ENCODE results near the gene PDE4B.

The PDE4B gene

DNA sequence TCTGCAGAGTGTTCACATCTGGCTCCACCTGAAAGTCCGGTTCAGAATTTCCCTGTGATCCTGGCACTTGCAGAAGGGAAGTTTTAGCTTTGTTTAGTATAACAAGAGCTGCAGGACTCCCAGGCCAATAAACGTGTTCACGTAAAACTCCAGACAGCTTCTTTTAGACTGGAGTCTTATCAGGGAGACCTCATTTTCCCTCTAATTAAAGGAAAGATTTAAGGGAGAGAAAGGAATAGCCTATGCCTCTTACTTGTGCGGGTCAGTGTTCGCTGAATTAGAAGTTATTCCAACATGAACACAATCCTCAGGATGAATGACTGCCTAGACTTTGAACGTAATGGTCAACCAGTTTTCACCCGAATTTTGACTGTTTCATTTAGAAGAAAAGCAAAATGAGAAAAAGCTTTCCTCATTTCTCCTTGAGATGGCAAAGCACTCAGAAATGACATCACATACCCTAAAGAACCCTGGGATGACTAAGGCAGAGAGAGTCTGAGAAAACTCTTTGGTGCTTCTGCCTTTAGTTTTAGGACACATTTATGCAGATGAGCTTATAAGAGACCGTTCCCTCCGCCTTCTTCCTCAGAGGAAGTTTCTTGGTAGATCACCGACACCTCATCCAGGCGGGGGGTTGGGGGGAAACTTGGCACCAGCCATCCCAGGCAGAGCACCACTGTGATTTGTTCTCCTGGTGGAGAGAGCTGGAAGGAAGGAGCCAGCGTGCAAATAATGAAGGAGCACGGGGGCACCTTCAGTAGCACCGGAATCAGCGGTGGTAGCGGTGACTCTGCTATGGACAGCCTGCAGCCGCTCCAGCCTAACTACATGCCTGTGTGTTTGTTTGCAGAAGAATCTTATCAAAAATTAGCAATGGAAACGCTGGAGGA, 539.2 kb downstream of the PDE4B start:
- Histone ChIP-seq H3K4me1 (ENCODE audit: low read depth, poor library complexity, severe bottlenecking) (peaks cover 5% of the 10 kb centered on the region), H3K27me3 (ENCODE audit: insufficient read depth, low read depth) (no peaks in the 10 kb centered on the region), H3K4me3 (IDR thresholded peaks at IDR 0.05; ENCODE audit: insufficient read depth, low read depth, low read length) (no peak overlapping the region), H3K36me3 (ENCODE audit: insufficient read depth) (no peaks in the 10 kb centered on the region), H3K27ac (no peak overlapping the region), H4K20me1 (ENCODE audit: insufficient read depth) (no peaks in the 10 kb centered on the region), H2AFZ (ENCODE audit: low read depth) (no peak overlapping the region), H3K9ac (no peak overlapping the region), H3K4me2 (no peak overlapping the region), H3K79me2 (ENCODE audit: insufficient read depth, low read depth) (no peaks in the 10 kb centered on the region)
- TF ChIP-seq, protein P1, sequence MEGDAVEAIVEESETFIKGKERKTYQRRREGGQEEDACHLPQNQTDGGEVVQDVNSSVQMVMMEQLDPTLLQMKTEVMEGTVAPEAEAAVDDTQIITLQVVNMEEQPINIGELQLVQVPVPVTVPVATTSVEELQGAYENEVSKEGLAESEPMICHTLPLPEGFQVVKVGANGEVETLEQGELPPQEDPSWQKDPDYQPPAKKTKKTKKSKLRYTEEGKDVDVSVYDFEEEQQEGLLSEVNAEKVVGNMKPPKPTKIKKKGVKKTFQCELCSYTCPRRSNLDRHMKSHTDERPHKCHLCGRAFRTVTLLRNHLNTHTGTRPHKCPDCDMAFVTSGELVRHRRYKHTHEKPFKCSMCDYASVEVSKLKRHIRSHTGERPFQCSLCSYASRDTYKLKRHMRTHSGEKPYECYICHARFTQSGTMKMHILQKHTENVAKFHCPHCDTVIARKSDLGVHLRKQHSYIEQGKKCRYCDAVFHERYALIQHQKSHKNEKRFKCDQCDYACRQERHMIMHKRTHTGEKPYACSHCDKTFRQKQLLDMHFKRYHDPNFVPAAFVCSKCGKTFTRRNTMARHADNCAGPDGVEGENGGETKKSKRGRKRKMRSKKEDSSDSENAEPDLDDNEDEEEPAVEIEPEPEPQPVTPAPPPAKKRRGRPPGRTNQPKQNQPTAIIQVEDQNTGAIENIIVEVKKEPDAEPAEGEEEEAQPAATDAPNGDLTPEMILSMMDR (conservative IDR thresholded peaks at IDR 0.05; ENCODE audit: low read depth, low read length) = no peak

DNA sequence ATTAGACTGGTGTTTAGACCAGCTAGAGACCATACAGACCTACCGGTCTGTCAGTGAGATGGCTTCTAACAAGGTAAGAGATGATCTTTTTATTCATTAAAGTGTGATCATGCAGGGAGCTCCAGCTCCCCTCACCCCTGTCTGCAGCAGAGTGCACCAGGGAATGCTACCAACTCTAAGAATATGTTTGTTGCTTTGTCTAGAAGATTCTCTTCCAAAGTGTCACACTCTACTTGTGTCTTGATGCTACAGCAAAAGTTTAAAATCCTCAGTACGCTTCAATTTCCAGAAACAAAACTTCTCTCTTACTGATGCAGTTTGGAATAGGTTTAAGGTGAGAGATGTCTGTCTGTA, 539.8 kb downstream of the PDE4B start:
- no peaks in the 10 kb centered on the region for H3K36me3 ChIP-seq (ENCODE audit: insufficient read depth)
- no peak overlapping the region for H2AFZ ChIP-seq (ENCODE audit: low read depth)
- H3K4me2 ChIP-seq = no peak overlapping the region
- TF ChIP-seq, protein P1 (conservative IDR thresholded peaks at IDR 0.05; ENCODE audit: low read depth, low read length) = no peak
- no peak overlapping the region for H3K4me3 ChIP-seq (IDR thresholded peaks at IDR 0.05; ENCODE audit: insufficient read depth, low read depth, low read length)
- H3K27me3 ChIP-seq (ENCODE audit: insufficient read depth, low read depth) = no peaks in the 10 kb centered on the region
- peaks cover 5% of the 10 kb centered on the region for H3K4me1 ChIP-seq (ENCODE audit: low read depth, poor library complexity, severe bottlenecking)
- H4K20me1 ChIP-seq (ENCODE audit: insufficient read depth) = no peaks in the 10 kb centered on the region
- no peak overlapping the region for H3K9ac ChIP-seq
- no peaks in the 10 kb centered on the region for H3K79me2 ChIP-seq (ENCODE audit: insufficient read depth, low read depth)
- H3K27ac ChIP-seq = no peak overlapping the region

DNA sequence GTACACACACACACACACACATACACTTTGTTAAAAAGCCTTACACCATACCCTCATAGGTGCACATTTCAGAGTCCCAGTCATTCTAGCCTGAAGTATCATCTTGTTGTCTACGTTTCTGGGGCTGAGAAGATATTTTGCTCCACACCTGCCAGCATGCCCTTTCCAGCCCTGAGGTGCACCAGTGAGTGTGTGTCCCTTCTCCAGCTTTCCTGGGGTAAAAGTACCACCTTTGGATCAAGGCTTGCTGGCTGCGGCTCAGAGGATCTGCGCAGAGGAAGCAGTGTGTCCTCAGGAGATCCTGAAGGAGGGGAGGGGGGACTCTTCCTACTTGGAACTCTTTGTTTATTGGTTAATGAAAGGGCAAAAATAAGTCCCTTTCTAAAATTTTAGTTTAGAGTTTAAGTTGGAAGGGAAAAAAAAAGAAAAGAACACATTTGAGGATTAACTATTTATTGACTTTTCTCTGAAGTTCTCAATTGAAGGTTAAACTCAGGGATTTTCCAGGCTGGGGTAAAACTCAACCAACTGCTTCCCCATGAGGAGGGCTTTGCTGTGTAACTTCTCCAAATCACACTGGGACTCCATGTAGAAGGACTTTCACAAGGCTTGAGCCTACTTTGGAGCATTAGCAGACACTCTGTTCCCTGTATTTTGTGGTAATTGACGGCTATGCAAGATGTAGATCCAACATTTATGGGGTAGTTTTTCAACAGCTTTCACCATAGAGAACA, 540.9 kb downstream of the PDE4B start:
- Histone ChIP-seq H3K9ac (no peak overlapping the region), H3K36me3 (ENCODE audit: insufficient read depth) (no peaks in the 10 kb centered on the region), H3K27ac (no peak overlapping the region), H3K27me3 (ENCODE audit: insufficient read depth, low read depth) (no peaks in the 10 kb centered on the region), H3K4me1 (ENCODE audit: low read depth, poor library complexity, severe bottlenecking) (peaks cover 5% of the 10 kb centered on the region), H2AFZ (ENCODE audit: low read depth) (no peak overlapping the region), H3K79me2 (ENCODE audit: insufficient read depth, low read depth) (no peaks in the 10 kb centered on the region), H4K20me1 (ENCODE audit: insufficient read depth) (no peaks in the 10 kb centered on the region), H3K4me3 (IDR thresholded peaks at IDR 0.05; ENCODE audit: insufficient read depth, low read depth, low read length) (no peak overlapping the region), H3K4me2 (no peak overlapping the region)
- TF ChIP-seq, protein P1 (conservative IDR thresholded peaks at IDR 0.05; ENCODE audit: low read depth, low read length) = no peak

DNA sequence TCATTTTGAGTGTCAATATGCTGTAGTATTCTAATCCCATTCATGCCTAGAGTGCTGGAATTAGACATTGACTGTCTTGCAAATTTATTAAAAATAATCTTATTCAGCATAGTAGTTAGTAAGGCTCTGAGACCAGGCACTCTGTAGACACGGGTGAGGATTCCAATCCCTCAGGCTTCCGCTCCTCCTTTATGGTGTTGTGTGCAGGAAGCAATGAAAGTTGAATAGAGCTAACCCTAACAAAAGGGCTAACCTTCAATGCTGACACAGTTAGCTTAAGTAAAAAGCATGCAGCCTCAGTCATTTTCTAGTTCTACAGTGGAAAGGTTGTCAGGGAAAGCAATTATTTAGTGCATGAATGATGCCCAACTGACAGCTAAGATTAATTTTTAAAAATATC, 541.6 kb downstream of the PDE4B start:
- no peak overlapping the region for H3K9ac ChIP-seq
- no peaks in the 10 kb centered on the region for H3K79me2 ChIP-seq (ENCODE audit: insufficient read depth, low read depth)
- no peak overlapping the region for H3K27ac ChIP-seq

More for the DNA sequence above, 541.6 kb downstream of the PDE4B start:
- TF ChIP-seq, protein P1 (conservative IDR thresholded peaks at IDR 0.05; ENCODE audit: low read depth, low read length) = no peak
- Histone ChIP-seq H2AFZ (ENCODE audit: low read depth) (no peak overlapping the region), H4K20me1 (ENCODE audit: insufficient read depth) (no peaks in the 10 kb centered on the region), H3K4me1 (ENCODE audit: low read depth, poor library complexity, severe bottlenecking) (peaks cover 5% of the 10 kb centered on the region), H3K4me3 (IDR thresholded peaks at IDR 0.05; ENCODE audit: insufficient read depth, low read depth, low read length) (no peak overlapping the region), H3K27me3 (ENCODE audit: insufficient read depth, low read depth) (no peaks in the 10 kb centered on the region), H3K4me2 (no peak overlapping the region), H3K36me3 (ENCODE audit: insufficient read depth) (no peaks in the 10 kb centered on the region)

Measured in KMS-11 (cell line).